HG02970 (cell line): ENCODE measurements around the gene MRPL16.
"Not testable (repeated sequence)": the region's sequence is repeated elsewhere in the genome, so short reads cannot be mapped to it uniquely, and the experiment has no call there.

Experiments used
- ATAC-seq: cut with Tn5 transposase; IDR thresholded peaks from one replicate; pipeline ENCODE4 v1.9.1; 2021; ENCODE audit warnings: mild to moderate bottlenecking, moderate library complexity, moderate number of reproducible peaks; ENCODE audit not compliant: unreplicated experiment, low FRiP score

Gene MRPL16

DNA sequence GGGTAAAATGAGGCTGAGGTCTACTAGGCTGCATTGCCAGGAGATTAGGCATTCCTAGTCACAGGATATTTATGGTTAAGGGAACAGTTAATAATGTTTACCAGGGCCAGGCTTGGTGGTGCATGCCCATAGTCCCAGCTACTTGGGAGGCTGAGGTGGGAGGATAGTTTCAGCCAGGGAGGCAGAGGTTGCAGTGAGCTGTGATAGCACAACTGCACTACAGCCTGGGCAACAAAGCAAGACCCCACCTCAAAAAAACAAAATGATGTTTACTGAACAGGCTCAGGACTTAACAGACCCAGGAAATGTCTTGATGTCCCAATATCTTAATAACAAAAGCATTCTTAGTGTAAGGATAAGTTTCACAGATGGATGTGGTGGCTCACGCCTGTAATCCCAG, 2.8 kb upstream of the MRPL16 start:
- ATAC-seq, result no peak

DNA sequence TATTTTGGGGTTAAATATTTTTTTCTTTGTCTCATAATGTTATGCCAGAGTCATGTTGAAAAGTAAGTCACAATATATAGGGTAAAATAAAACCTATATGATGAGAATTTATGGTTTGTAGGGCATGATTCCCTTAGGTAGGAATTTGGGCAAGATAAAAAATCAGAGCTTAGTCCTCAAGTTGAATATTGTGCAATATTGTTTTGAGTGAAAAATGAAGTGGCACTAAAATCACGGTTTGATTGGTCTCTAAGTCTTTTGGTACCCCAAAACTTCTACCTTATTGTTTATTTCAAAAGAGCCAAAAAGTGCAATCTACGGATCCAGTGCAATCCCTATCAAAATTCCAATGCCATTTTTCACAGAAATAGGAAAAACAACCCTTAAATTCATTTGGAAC, 1.6 kb upstream of the MRPL16 start:
- ATAC-seq, result no peak

DNA sequence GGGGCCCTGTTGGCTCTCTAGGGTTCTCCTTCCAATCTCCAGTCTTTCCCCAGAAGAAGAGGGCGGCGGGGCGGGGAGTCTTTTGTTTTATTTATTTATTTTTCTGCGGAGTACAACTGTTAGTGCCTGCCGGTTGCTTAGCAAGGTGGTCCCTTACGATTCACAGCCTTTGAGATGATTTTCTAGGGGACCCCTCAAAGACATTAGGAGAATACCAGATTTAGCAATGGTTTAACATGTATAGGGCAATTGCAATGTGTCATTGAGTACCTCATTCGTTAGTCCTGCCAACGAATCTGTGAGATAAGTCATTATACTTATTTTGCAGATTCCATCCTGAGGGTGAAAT, 307 bp upstream of the MRPL16 start:
- no peak for ATAC-seq

DNA sequence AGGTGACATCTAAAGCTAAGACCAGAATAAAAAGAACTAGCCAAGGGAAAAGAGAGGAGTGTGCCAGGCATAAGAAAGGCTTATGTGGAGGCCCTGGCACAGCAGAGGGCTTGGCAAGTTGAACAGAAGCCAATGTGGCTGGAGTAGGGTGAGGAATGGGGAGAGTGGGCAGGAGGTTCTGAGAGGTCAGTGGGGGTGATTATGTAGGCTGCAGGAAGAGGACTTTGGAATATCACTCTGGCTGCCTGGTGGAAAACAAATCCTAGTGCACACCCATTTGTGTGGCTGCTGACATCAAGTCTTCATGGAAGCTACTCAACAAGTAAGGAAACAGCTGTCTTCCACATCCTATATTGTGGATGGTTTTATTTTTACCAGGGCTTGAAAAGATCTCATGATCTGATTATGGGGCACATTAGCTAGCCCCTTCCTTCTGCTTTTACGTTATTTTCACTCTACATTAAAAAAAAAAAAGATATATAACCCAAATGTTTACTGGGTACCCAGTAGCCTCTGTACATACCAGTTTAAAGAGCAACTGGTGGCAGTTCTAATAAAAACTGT, 3.4 kb downstream of the MRPL16 start:
- ATAC-seq, result no peak

DNA sequence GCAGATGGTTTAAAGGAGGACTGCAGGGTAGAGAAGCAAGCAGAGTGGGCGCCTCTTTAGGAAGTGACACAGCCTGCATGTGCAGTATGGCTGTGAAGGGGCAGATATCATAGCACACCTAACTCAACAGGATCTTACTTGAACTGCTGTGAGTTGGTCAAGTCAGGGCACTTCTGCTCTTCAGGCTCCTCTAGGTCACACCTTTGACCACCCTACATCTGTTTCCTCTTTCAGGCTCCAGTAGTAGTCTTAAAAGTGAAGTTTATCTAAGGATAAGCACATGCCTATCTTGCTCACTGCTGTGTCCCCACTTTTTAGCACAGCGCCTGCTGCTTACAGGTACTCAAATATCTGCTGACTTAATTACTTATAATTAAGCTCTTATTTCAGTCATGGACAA, 6.5 kb downstream of the MRPL16 start:
- no peak for ATAC-seq

DNA sequence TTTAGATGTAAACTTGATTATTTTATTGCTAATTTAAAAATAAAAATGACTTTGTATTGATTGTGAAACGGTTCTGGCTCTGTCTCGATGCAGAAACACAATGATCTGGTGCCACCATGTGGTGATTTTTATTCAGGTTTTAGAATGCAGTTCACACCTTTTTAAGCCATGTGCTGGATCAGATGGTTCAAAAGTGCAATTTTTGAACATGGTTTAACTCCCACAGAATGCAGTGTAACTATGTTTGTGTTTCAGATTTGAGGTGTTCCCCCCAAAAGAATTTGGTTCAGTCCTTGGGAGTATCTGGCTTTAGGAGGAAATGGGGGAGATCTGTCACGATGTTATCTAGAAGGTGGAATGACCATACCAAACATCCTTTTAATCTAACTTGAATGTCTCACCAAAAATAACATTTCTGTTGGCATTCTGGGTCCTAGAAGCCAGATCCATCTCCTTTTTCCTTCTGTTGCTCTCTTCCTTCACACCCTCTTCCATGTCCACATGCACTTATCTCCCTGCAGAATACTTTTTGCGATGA, 7.9 kb downstream of the MRPL16 start:
- ATAC-seq, result no peak

DNA sequence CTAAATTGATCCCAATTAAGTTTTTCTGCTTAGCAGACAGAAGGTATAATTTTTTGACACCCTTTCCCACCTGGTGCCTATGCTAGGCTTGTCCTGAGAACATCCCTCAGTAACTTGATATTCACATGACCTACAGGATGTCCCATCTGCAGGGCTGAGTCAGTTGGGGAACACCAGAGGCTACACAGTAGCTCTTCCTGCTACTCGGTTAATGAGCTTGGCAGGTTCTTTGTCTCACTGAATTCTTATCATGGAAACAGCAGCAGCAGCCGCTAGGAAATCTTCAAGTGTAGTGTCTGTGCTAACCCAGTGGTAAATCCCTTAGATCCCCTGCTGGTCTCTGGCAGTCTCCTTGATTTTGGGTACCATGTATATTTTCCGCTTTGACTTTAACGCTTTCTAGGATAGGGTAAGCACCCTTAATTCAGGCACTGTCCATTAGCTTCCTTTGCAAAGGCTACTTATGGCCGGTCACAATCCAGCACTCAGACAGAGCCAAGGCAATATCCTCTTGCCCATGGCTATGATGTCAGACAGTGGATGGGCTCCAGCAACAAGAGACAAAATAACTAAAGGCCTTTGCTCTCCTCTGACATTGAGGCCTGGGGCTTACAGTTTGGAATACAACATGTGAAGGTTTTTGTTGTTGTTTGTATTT, 8.5 kb downstream of the MRPL16 start:
- ATAC-seq, result no peak

DNA sequence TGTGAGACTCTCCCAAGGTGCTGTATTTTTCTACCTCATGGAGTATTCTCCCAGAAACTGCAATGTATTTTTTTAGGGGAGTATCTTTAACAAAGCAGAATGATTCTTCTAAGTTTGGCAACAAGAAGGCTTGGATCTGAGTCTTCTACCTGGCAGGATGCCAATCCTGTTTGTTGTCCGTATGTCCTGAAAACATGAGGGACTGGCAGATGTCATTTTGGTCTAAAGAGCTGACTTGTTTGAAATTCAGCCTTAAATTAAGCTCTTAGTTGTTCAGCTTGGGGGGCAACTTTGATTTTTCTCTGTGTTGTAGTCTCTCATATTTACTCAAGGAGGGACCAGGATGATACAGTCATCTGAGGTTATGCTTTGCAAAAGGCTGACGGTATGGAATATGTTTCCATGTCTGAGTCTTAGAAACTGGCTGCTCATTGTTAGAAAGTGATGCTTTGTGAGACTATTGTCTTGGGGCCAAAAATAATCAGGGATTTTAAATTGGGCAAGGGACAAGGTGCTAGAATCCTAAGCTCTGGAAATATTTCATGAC, 9.3 kb downstream of the MRPL16 start:
- ATAC-seq, result no peak

DNA sequence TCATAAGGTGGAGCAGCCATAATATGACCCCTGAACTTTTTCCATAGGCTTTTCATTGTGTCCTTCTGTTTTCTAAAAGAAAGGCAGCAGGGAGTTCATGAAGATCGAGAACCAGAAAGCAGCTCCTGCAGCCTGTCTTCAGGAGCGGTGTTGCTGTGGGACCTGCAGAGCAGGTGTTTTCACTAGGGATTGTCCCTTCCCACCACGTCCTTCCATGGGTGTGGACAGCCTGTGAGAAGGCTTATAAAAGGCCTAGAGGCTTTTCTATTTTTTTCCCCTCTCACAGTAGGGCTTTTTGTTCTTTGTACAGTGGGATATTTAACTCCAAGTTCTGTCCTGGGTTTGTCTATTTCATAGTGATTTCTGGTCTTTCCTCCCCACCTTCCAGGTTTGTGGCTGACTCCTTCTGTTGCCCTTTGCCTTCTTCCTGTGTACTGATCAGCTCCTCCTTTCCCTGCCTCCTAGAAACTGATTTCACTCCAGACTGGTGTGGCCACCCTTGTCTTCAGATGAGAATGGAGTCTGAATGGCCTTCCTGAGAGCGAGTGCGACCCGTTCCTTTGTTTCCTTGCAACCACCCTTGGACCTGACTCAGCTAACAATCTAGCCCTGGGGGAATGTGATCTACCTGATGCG, 10.1 kb downstream of the MRPL16 start:
- no peak for ATAC-seq

DNA sequence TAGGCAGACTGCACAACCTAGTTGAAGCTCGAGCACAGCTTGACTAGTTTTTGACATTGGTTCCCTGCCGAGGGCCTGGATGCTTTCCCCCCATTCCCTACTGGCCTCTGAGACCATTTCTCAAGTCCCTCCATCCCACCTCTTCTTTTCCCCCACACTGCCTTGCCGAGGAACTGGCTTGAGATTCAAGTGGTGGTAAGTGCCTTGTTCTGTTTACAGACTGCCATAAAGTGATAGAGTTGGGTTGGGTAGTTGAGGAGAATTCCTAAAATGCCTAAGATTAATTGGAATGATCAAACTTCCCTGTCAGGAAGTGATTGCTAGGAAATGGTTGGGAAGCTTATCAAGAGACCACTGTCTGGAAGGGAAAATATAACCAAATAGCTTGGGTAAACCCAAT, 16.2 kb downstream of the MRPL16 start:
- no peak for ATAC-seq

DNA sequence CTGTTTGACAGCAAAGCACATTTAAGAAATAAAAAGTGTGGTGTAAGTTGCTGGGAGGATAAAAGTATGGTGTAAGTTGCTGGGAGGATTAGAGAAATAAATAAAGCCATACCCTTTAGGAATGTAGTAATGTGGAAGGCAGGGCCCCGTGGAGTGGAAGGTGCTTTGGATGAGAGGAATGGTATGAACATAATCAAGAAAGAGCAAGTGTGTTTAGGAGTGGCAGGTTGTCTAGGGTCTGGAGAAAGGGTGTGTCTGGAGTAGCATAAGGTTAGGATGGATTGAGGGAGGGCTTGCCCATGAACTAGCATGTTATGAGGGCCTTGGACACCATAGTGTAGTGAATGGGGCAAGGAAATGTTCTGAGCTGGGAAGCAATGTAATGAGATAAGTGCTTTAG, 18.1 kb downstream of the MRPL16 start:
- no peak for ATAC-seq

DNA sequence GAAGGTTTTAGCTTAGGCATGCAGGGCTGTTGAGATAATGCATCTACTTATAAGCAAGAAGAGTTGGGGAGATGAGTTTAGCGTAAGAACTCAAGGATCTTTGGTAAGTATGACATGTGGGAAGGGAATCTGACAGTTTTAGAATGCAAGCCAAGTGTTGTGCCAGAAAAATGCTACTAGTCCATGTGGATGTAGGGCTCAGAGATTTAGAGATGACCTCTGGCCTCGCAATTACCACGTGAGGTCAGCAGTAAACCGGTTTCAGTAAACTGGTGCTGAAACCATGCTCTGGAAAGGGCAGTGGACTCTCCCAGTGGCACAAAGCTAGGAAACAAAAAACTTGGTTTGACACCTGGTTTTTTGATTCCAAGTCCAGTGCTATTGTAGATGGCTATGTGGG, 18.9 kb downstream of the MRPL16 start:
- ATAC-seq, result no peak

DNA sequence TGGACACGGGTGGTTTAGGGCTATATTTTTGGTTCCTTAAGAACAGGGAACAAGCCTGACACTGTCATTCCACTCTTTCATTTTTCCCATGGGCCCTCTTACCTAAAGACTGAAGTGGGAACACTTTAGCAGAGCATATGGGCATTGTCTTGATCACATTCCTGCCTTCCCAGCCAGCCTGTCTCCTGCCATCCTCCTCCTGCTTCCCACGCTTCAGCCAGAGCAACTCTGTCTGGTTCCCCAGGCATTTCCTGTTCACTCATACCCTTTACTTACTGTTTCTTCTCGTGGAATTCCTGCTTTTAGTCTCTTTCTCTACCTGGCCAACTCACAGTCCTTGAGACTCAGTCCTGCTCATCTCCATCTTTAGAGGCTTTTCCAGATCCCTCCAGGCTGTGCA, 22.8 kb downstream of the MRPL16 start:
- no peak for ATAC-seq

DNA sequence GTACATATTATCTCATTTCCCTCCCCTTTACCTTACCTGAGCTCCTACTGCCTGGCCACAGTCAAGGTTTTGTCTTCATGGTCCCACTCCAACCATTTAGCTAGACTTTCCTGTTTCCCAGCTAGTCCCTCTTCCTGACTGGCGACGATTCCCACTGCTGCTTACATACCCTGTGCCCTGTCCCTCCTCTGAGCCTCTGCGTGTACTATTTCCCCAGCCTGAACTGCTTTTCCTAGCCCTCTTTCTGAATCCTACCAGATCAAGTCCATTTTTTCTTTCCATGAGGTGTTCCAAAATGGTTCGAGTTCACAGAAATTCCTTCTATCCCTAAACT, 23.4 kb downstream of the MRPL16 start:
- no peak for ATAC-seq

DNA sequence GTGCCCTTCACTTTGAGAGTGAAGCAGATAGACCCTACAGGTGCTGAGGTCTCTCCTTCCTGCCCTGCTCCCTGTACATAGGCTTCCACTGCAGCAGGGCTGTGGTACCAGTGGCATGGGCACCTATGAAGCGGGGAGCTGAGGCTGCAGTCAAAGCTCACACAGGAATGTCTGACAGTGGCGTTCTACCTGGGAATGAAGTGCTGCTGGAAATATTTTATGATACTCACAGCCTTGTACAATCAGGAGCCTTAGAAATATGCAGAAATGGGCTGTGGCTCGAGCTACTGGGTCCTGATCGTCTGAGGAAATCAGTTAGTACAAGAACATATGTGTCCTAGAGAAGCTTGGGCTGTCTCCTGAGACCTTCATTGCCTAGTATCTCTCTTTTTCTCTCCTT, 24.8 kb downstream of the MRPL16 start:
- no peak for ATAC-seq

DNA sequence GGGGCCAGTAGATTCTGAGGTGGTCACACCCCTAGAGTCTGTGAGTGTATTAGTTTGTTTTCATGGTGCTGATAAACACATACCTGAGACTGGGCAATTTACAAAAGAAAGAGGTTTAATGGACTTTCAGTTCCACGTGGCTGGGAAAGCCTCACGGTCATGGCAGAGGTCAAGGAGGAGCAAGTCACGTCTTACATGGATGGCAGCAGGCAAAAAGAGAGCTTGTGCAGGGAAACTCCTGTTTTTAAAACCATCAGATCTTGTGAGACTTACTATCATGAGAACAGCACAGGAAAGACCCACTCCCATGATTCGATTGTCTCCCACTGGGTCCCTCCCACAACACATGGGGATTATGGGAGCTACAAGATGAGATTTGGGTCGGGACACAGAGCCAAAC, 26.1 kb downstream of the MRPL16 start:
- not testable (repeated sequence) for ATAC-seq

DNA sequence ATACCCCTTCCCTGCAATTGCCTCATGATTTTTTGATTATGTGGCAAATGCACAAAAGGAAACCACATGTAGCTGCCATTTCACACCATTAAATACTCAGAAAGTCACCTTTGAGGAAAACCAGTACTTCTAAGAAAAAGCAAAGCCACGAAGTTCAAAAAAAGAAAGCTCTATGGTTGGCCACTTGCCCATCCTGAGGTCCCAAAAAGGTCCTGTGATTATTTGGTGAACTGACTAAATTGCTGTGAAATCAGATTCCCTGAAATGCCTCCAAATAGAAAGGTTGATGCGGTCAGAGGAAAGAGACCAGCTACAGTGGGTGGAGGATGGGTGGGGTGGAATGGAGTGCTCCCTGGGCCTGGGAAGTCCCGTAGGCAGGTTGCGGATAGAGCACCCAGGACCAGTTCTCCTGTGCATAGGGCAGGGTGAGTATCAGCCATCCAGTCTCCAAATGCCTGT, 26.9 kb downstream of the MRPL16 start:
- no peak for ATAC-seq

DNA sequence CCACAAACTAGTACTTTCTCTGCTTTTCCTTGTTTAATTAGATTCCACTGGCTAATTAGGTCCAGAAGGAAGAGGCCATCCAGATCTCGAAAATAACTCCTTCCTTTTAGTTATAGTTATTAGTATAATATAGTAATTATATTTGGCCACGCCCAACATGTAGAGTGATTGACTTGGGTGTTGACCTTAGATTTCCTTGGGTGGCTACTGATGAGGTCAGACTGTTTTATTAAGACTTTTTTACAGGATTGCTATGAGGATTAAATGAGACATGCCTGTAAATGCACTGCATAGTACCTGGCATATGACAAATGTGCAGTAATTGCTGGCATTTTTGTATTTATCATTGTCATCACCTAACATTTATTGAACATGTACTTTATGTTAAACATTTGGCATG, 28.5 kb downstream of the MRPL16 start:
- ATAC-seq, result no peak

DNA sequence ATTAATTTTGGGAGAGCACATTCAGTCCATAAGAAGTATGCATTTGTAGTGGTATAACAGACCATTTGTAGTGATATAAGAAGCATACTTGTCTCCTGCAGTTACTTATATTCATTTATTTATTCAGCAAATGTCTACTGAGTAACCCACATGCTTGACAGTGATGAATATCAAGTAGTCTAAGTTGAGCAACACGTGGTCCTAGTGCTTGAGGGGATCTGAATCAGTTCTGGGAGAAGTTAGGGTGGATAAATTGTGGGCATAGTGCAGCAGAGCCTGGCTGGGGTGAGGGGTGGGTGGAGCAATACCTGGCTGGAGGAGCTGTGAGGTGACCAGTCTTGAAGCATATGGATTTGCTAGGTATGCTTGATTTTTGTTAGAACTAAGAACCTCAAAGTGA, 31.1 kb downstream of the MRPL16 start:
- ATAC-seq, result no peak

DNA sequence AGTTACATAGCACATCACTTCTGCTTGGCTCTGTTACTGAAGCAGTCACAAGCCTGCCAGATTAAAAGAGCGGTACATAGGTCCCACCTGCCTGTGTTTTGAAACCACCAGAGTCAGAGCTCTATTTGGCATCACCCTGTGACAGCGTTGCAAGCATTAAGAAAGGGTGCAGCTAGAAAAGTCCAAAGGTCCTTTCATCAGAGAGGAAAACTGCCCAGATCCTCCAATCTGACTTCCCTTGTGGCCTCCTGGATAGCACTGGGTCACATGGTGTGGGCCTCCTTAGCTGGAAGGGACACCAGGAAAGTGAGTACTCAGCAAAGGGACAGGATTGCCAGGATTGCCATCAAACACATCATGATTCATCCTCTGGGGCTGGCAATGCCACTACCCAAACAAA, 32.5 kb downstream of the MRPL16 start:
- no peak for ATAC-seq

DNA sequence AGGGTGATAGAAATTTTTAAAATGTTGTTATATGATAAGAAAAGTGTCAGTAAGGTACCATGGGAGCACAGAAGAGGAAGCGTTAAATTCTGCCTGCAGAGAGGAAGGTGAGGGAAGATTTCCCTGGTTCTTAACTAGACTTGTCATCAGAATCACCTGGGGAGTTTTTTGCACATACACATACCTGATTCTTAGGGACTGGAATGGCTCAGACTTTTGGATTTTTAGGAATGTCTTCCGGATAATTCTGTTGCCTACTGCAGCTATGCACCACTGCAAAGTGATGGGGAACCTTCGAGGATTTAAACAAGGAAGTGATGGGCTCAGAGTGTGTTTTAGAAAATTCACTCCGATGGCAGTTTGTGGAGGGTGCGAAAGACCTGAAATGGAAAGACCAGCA, 33.5 kb downstream of the MRPL16 start:
- no peak for ATAC-seq
